SH-SY5Y (cell line): Measurements from ENCODE around the gene IFIT3.

ENCODE experiments used
- GATA2 ChIP-seq: IDR thresholded peaks from 2 replicates; pipeline ENCODE4 v1.6.1; 2011; ENCODE audit warnings: mild to moderate bottlenecking, low read depth, low read length
- GATA3 ChIP-seq: IDR thresholded peaks from 2 replicates; pipeline ENCODE4 v1.6.1; 2011; ENCODE audit warnings: low read depth, mild to moderate bottlenecking, low read length, moderate library complexity

DNA sequence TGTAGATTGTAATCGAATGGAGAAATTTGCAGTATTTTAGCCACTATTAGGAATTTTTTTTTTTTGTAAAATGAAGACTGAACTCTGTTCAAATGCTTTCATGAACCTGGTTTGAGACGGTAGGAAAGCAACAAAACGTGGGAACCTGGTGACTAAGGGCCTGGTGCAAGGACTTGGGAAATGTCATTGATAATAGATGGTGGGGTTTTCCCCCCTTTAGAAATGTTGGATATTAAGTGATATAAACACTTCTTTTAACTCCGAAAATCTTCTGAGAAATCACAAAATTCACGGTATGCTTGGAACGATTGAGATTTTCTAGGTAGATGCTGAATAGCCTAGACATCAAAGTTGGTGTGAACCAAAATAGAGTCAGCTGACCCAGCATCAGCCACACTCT is 19.5 kb upstream of the IFIT3 start:
- no peak for TF ChIP-seq GATA2
- no peak for TF ChIP-seq GATA3
